Measurements from ENCODE around the gene AIFM2.
"Not testable (repeated sequence)": the region's sequence is repeated elsewhere in the genome, so short reads cannot be mapped to it uniquely, and the experiment has no call there.

The AIFM2 gene

DNA sequence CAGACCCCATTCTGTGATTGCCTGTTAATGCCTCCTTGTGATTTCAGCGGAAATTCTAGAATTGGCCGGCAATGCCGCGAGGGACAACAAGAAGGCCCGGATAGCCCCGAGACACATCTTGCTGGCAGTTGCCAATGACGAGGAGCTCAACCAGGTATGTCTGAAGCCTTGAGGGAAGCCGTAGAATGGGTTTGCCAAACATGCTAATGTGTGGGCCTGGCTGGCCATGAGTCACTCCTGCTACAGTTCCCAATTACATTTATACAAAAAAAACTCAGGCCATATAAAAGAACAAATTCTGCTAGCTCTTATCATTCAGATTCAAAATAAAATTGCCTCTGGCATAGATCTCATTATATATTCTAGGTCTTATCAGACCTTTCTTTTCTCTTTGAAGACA is 42.6 kb downstream of the AIFM2 start:
- TF ChIP-seq, protein P1, sequence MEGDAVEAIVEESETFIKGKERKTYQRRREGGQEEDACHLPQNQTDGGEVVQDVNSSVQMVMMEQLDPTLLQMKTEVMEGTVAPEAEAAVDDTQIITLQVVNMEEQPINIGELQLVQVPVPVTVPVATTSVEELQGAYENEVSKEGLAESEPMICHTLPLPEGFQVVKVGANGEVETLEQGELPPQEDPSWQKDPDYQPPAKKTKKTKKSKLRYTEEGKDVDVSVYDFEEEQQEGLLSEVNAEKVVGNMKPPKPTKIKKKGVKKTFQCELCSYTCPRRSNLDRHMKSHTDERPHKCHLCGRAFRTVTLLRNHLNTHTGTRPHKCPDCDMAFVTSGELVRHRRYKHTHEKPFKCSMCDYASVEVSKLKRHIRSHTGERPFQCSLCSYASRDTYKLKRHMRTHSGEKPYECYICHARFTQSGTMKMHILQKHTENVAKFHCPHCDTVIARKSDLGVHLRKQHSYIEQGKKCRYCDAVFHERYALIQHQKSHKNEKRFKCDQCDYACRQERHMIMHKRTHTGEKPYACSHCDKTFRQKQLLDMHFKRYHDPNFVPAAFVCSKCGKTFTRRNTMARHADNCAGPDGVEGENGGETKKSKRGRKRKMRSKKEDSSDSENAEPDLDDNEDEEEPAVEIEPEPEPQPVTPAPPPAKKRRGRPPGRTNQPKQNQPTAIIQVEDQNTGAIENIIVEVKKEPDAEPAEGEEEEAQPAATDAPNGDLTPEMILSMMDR (IDR thresholded peaks at IDR 0.05; ENCODE audit: control insufficient read depth, insufficient read depth, low read depth, low read length, missing control alignments), result no peak
- no peak overlapping the region for H3K4me3 ChIP-seq (ENCODE audit: control insufficient read depth, low read depth, low read length)
- no peak for DNase-seq (ENCODE audit: low read depth)

DNA sequence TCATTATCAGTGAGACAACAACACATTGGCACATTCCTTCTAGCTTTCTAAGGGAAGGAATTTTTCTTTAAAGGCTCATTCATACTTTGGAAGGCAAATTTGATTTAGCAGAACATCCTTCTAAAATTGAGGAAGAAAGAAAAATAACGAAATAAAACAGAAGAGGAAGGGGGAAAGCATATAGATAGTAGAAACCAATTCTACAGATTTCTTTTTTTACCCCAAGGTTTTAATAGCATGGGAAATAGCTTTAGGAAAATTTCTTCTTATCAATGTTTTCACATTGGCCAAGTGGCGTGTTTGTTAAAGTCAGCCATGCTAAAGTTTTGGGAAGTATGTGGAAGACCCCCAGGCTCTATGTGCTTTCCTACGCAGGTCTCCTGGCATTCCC is 44.3 kb downstream of the AIFM2 start:
- TF ChIP-seq, protein P1 (IDR thresholded peaks at IDR 0.05; ENCODE audit: control insufficient read depth, insufficient read depth, low read depth, low read length, missing control alignments), result no peak
- no peak for DNase-seq (ENCODE audit: low read depth)

DNA sequence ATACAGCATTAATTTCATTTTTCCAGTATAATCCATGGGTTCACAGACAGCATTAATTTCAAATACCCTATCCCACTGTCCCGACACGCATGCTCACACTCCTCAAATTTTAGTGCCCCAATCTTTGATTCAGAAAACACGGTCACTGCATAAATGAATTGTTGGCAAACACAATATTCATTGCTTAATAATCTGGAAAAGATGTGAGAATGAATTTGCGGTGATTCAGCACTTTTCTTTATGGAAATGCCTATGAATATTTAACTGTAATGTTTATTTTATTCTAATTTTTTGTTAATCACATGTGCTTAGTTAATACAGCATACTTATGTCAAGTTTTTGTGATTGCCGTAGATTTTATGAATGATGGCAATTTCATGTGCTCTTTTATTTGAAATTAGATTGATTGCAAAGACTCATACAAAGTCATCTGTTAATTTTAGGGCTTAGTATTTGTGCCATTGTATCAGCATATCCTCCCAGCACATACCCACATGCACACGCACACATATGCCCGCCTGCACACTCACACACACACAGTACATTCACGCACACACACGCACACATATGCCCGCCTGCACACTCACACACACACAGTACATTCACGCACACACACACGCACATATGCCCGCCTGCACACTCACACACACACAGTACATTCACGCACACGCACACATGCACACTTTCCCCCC is 44.9 kb downstream of the AIFM2 start:
- TF ChIP-seq, protein P1 (IDR thresholded peaks at IDR 0.05; ENCODE audit: control insufficient read depth, insufficient read depth, low read depth, low read length, missing control alignments), result no peak
- H3K4me3 ChIP-seq (ENCODE audit: control insufficient read depth, low read depth, low read length), result no peak overlapping the region
- no peak for DNase-seq (ENCODE audit: low read depth)

More for the DNA sequence above, 44.3 kb downstream of the AIFM2 start:
- H3K4me3 ChIP-seq (ENCODE audit: control insufficient read depth, low read depth, low read length), result no peak overlapping the region

DNA sequence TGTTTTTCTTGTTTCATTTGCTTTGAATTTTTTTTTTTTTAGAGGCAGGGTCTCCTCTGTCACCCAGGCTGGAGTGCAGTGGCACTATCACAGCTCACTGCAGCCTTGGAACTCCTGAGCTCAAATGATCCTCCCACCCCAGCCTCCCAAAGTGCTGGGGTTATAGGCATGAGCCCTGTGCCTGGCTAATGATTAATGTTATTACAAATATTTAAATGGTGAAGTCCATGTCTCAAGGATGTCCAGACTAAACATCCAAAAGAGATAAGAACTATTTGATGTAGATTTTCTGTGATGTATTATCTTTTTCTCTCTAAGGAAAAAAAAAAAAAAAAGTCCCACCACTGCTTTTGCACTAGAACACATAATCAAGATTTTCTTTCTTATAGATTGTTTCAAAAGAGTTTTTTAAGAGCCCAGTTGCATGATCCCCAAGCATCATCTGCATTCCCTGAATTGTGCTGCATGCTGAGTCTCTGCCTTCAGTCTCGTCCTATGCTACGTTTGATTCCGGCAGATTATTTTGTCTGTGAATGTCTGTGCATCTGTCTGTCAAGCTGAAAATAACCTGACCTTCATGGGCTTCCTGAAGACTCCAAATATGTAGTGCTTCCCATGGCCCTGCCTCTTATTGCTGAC is 46.5 kb downstream of the AIFM2 start:
- no peak overlapping the region for H3K4me3 ChIP-seq (ENCODE audit: control insufficient read depth, low read depth, low read length)
- TF ChIP-seq, protein P1 (IDR thresholded peaks at IDR 0.05; ENCODE audit: control insufficient read depth, insufficient read depth, low read depth, low read length, missing control alignments), result no peak
- DNase-seq (ENCODE audit: low read depth), result no peak

DNA sequence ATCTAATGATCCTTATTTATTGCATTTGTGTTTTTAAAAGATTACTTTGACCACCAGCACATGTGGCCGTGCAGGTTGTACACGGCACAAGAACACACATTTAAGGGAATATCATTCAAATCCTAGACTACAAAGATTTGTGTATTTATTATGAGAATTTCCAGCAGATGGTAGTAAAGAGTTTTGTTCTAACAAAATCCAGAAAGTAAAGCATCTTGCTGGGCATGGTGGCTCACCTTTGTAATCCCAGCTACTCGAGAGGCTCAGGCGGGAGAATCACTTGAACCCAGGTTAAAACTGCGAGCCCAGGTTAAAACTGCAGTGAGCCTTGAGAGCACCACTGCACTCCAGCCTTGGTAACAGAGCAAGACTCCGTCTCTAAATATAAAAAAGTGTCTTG is 48.4 kb downstream of the AIFM2 start:
- no peak for DNase-seq (ENCODE audit: low read depth)
- TF ChIP-seq, protein P1 (IDR thresholded peaks at IDR 0.05; ENCODE audit: control insufficient read depth, insufficient read depth, low read depth, low read length, missing control alignments), result no peak
- no peak overlapping the region for H3K4me3 ChIP-seq (ENCODE audit: control insufficient read depth, low read depth, low read length)

DNA sequence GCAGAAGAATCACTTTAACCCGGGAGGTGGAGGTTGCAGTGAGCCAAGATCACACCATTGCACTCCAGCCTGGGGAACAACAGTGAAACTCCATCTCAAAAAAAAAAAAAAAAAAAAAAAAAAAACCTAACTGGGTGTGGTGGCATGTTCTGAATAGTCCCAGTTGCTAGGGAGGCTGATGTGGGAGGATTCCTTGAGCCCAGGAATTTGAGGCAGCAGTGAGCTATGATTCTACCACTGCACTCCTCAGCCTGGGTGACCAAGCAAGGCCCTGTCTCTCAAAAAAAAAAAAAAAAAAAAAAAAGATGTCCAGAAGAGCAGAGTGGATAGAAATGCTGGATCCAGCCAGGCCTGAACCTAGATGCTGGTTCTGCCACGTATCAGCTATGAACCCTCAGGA is 51.8 kb downstream of the AIFM2 start:
- not testable (repeated sequence) for H3K4me3 ChIP-seq (ENCODE audit: control insufficient read depth, low read depth, low read length); DNase-seq (ENCODE audit: low read depth)

DNA sequence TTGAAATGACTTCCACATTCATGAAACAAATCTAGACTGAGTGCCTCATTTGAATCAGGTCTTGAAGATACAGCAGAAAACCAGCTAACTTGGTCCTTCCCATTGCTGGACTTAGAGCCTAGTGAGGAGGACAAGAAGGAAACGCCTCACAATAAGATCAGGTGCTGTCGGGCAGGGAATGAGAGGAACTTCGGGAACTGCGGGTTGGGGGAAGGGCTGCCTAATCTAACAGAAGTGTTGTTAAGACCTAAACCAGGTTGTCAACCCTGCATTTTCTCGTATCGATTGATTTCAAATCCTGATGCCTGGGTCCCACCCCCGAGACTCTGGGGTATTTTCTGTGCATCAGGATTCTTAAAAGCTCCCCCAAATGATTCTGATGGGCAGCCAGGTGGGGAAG is 53.7 kb downstream of the AIFM2 start:
- no peak overlapping the region for H3K4me3 ChIP-seq (ENCODE audit: control insufficient read depth, low read depth, low read length)
- TF ChIP-seq, protein P1 (IDR thresholded peaks at IDR 0.05; ENCODE audit: control insufficient read depth, insufficient read depth, low read depth, low read length, missing control alignments), result no peak
- no peak for DNase-seq (ENCODE audit: low read depth)

All from AG09309 (cell line).